HG02623 (cell line): ENCODE data around the gene LRRC37A3.
"Not testable (repeated sequence)": the region's sequence is repeated elsewhere in the genome, so short reads cannot be mapped to it uniquely, and the experiment has no call there.

Experiments
- ATAC-seq: cut with Tn5 transposase; IDR thresholded peaks from one replicate; pipeline ENCODE4 v1.9.1; 2021; ENCODE audit warnings: moderate library complexity; ENCODE audit not compliant: unreplicated experiment

The LRRC37A3 gene

GRCh38 chr17:64837018-64837761, 82.1 kb downstream of the LRRC37A3 start:
- ATAC-seq, result peak; percentile 94

DNA sequence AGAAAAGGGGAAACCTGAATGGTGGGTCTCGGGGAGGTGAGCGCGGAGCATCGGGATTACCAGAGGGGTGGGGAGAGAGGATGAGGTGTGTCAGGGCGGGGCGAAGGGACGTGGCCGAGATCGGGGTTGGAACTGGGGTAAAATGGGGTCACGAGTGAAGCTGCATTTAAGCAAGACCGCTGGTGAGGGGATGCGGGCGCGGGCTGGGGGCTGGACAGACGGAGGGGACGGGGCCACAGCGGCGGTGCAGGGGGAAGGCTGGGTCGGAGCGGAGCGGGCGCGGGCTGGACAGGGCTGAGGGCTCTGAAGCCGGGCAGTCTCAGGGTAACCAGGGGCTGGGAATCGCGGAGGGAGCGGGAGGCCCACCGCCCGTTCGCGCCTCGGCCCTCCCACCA, 82.7 kb downstream of the LRRC37A3 start:
- ATAC-seq, result peak; percentile 29

DNA sequence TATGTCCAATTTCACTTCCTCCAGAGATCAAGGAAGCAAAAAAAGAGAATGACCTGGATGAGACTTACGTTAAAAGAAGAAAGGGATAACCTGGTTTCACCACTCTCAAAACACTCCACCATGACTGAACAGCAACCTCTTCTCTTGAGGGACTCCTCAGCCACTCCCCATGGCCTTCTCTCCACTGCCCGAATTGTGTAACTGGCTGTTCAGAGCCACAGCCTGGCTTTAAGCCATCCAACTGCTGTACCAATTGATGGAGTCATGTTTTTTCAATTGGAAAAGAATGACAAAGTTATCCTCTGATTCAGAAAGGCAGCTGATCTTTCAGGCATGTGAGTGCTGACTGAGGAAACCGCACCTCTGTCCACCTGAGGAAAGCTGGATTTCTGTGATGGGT, 85.2 kb downstream of the LRRC37A3 start:
- ATAC-seq, result not testable (repeated sequence)

DNA sequence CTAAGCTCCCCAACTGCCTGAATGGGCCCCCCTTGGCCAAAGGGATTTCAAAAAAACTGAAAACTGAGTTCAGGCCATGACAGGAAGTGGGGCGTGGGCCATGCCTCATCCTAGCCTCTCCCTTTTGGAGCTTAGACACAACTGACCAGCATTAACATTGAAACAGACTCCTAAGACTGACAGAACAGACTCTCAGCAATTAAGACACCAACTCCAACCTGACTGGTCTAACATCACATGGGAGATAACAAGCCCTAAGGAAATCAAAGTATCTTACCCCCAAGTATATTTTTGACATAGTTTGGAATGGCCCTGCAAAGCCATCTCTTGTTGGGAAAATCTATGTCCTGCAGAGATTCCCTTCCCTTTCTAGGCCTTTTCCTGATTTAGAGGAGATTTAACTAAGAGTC, 88.6 kb downstream of the LRRC37A3 start:
- not testable (repeated sequence) for ATAC-seq

DNA sequence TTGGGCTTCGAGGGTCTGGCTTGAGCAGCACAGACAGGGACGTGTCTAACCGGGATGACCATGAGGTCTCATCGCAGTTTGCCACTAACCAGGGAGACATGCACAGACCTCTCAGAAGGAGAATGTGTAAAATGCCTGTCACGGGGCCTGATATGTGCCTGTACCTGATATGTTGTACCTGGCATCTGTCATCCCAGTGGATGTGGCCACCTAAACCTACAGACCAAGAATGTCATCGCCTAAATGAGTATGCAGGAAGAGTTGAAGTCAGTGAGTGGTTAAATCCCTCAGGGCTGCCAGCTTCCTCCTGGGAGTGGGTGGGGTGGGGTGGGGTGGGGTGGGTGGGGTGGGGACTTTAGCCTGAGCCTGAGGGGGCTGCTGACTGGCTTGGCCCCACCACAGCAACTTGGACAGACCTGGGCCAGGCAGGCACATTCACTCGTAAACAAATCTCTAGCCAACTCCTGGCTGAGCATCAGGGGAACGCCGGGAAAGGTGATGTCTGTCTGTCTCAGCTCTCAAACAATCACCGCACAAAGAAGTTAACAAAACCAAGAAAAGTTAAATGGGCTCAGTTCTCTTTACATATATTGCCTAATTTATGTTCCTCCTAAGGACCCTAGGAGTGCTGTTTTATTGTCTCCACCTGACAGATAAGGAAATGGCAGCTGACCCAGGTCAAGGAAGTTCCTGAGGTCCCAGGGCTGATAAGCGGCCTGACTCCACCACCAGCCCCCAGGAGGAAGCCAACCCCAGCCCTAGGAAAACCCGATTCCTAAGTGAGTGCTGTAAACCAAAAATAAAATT, 89.3 kb downstream of the LRRC37A3 start:
- not testable (repeated sequence) for ATAC-seq

GRCh38 chr17:64829068-64829467, 90.2 kb downstream of the LRRC37A3 start:
- ATAC-seq, result not testable (repeated sequence)

- not testable (repeated sequence) for ATAC-seq
Measured at GRCh38 chr17:64818904-64819303, 100.4 kb downstream of the LRRC37A3 start.

GRCh38 chr17:64815833-64816198, 103.5 kb downstream of the LRRC37A3 start:
- ATAC-seq, result not testable (repeated sequence)

GRCh38 chr17:64814993-64815832, 104.1 kb downstream of the LRRC37A3 start:
- ATAC-seq, result not testable (repeated sequence)

GRCh38 chr17:64808178-64808977, 110.9 kb downstream of the LRRC37A3 start:
- ATAC-seq, result peak; percentile 82
